Right lobe of liver (tissue), 6 donors: Measurements from ENCODE around the gene NKX6-2. TPM values are rescaled to one million over a fixed set of nuclear protein-coding genes. Genes with fewer than 3 reads are reported as not detected.

Experiments
- ATAC-seq, 4 donors: fragments of 200-7000 bp; cut with Tn5 transposase; one replicate each; pipeline ENCODE4 v1.9.1; 2020; ENCODE audit warnings: mild to moderate bottlenecking in 4 of 4, moderate library complexity in 4 of 4
- DNase-seq, 3 donors: peaks; one replicate each; pipeline ENCODE4 v3.0.0-alpha.2; 2020
- H3K27ac ChIP-seq, 3 donors: fragments of 200-600 bp; one replicate each; pipeline ENCODE4 v1.8.0; 2022
- H3K27me3 ChIP-seq, 2 donors: fragments of 200-600 bp; one replicate each; pipeline ENCODE4 v1.8.0; 2022
- H3K36me3 ChIP-seq, 4 donors: fragments of 200-600 bp; sonication (generic) in 1 of 4; one replicate each; pipeline versions ENCODE4 v1.5.1 to v1.8.0; 2017 to 2022; ENCODE audit warnings: control low read depth in 1 of 4
- H3K4me1 ChIP-seq, 4 donors: fragments of 200-600 bp; sonication (generic) in 1 of 4; one replicate each; pipeline versions ENCODE4 v1.5.1 to v1.8.0; 2017 to 2022; ENCODE audit warnings: control low read depth in 1 of 4
- H3K4me3 ChIP-seq, 3 donors: fragments of 200-600 bp; one replicate each; pipeline ENCODE4 v1.8.0; 2022
- H3K9me3 ChIP-seq, 4 donors: fragments of 200-600 bp; sonication (generic) in 1 of 4; one replicate each; pipeline versions ENCODE4 v1.5.1 to v1.8.0; 2017 to 2022; ENCODE audit warnings: control low read depth in 1 of 4
- POLR2A ChIP-seq: fragments of 450-650 bp; IDR thresholded peaks from one replicate; pipeline ENCODE4 v1.6.1; 2017; ENCODE audit warnings: antibody characterized with exemption, mild to moderate bottlenecking
- WGBS: methylation state at CpG from one replicate; pipeline ENCODE4 v1.1.6; 2018; ENCODE audit warnings: low coverage, low lambda C conversion rate; ENCODE audit not compliant: insufficient coverage; ENCODE audit errors: missing lambda C conversion rate; 5-methylcytosine and 5-hydroxymethylcytosine counted together
- intact Hi-C, 2 donors: fragments of 100-400 bp; cut with DNase I; formaldehyde crosslinking; loops; one replicate each; pipeline versions ENCODE4 v1.11.2 to v1.14.1; 2022
- total RNA-seq, 6 experiments: library from RNA; depleted of rRNA in 2 of 6; stranded (reverse); fragments of >200 nt in 2 of 6; fragmentation: NEBNext Ultra II Directional in 3 of 6; extraction: Animal tissue kit (Norgen Biotek cat#: 25700) in 3 of 6; gene quantifications; one replicate each; pipeline versions ENCODE4 v1.1.0 to v1.2.4, GENCODE V29; 2016 to 2023
- TF ChIP-seq, protein P1 (sequence below), 4 donors: fragments of 200-600 bp in 3 of 4; fragments of 450-650 bp in 1 of 4; IDR thresholded peaks; one replicate each; pipeline versions ENCODE4 v1.5.1 to v1.8.0; 2016 to 2022; ENCODE audit warnings: antibody characterized with exemption in 4 of 4, mild to moderate bottlenecking in 2 of 4
- donor health status: DM: no; HTN: yes; CAD: no.
- donor health status: DM: no; HTN: no; CAD: no.
- donor health status: DM: no; HTN: no; CAD: no.
- donor health status: DM: no; HTN: yes; CAD: no.
- donor health status: DM: no; HTN: yes; CAD: no.

The NKX6-2 gene
- total RNA-seq, 6 experiments from 2014 or later = not detected

DNA sequence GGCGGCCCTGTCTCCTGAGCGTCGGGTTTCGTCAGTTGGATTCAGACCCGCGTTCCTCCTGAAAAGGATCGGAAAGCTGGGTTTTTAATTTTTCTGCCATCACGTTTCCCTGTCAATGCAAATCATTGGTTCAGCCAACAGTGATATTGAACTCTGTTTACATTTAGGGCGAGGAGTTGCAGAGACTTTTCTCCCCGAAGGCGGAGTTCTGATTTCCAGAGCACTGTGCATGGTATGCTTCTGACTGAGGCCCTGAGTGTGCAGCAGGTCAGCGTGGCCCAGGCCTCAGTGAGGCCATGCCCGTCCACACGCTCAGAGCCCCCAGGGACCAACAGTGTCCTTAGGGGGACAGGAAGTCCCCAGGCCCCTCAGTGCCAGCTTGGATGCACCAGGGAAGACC, 27.1 kb downstream of the NKX6-2 start:
- WGBS = 96% methylated on average over 3 of the region's 14 CpGs
- Histone ChIP-seq H3K9me3 (no peaks in the 10 kb centered on the region), H3K27me3 (no peaks in the 10 kb centered on the region), H3K4me1 (no peaks in the 10 kb centered on the region), H3K36me3 (no peaks in the 10 kb centered on the region), H3K27ac (no peak overlapping the region), H3K4me3 (no peak overlapping the region)
- no peak for DNase-seq
- TF ChIP-seq, protein P1, sequence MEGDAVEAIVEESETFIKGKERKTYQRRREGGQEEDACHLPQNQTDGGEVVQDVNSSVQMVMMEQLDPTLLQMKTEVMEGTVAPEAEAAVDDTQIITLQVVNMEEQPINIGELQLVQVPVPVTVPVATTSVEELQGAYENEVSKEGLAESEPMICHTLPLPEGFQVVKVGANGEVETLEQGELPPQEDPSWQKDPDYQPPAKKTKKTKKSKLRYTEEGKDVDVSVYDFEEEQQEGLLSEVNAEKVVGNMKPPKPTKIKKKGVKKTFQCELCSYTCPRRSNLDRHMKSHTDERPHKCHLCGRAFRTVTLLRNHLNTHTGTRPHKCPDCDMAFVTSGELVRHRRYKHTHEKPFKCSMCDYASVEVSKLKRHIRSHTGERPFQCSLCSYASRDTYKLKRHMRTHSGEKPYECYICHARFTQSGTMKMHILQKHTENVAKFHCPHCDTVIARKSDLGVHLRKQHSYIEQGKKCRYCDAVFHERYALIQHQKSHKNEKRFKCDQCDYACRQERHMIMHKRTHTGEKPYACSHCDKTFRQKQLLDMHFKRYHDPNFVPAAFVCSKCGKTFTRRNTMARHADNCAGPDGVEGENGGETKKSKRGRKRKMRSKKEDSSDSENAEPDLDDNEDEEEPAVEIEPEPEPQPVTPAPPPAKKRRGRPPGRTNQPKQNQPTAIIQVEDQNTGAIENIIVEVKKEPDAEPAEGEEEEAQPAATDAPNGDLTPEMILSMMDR (IDR thresholded peaks at IDR 0.05) = no peak
- no peak for TF ChIP-seq POLR2A
- intact Hi-C loops = no loop called here
- no peak for ATAC-seq

DNA sequence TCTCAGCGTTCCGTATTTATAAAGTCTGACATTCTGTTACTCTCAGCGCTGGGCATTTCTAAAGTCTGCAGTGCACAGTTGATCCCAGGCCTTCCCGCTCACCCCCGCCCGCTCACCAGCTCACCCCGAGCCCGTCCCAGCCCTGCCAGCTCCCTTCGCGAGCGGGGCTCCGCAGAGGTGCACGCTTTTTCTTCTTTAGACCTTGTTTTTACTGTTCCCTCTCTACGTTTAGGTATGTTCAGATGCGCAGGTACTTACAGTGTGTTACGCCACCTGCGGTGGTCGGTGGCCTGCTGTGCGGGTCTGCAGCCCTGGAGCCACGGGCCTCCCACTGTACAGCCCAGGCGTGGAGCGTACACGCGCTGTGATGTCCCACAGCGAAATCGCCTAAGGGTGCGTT, 28.8 kb downstream of the NKX6-2 start:
- H3K27me3 ChIP-seq = no peaks in the 10 kb centered on the region
- H3K36me3 ChIP-seq = no peaks in the 10 kb centered on the region
- ATAC-seq (no peak), DNase-seq (no peak)
- 95% methylated on average over 17 of the region's 27 CpGs for WGBS
- no peaks in the 10 kb centered on the region for H3K9me3 ChIP-seq
- H3K27ac ChIP-seq = no peak overlapping the region
- intact Hi-C loops = no loop called here
- no peak overlapping the region for H3K4me3 ChIP-seq
- TF ChIP-seq, protein P1 (IDR thresholded peaks at IDR 0.05) = no peak
- TF ChIP-seq POLR2A = no peak
- no peaks in the 10 kb centered on the region for H3K4me1 ChIP-seq

DNA sequence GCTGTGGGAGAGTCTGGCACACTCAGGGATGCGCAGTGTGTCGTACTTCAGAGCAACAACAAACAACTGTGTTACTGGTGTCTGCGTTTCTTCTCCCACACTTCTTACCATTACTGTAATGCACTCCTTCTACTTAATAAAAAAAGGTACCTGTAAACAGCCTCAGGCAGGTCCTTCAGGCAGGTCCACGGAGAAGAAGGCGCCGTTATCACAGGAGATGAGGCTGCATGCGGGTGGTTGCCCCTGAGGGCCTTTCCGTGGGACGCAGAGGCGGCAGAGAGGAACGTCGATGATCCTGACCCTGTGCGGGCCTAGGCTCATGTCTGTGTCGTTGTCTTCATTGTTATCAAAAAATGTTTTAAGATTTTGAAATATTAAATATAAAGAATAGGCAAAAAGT, 29.4 kb downstream of the NKX6-2 start:
- TF ChIP-seq, protein P1 (IDR thresholded peaks at IDR 0.05) = no peak
- no peak for TF ChIP-seq POLR2A
- Histone ChIP-seq H3K4me3 (no peak overlapping the region), H3K9me3 (no peaks in the 10 kb centered on the region), H3K36me3 (no peaks in the 10 kb centered on the region), H3K4me1 (no peaks in the 10 kb centered on the region), H3K27ac (no peak overlapping the region), H3K27me3 (no peaks in the 10 kb centered on the region)
- 93% methylated on average over 14 of the region's 14 CpGs for WGBS
- DNase-seq (no peak), ATAC-seq (no peak)
- intact Hi-C loops = no loop called here

DNA sequence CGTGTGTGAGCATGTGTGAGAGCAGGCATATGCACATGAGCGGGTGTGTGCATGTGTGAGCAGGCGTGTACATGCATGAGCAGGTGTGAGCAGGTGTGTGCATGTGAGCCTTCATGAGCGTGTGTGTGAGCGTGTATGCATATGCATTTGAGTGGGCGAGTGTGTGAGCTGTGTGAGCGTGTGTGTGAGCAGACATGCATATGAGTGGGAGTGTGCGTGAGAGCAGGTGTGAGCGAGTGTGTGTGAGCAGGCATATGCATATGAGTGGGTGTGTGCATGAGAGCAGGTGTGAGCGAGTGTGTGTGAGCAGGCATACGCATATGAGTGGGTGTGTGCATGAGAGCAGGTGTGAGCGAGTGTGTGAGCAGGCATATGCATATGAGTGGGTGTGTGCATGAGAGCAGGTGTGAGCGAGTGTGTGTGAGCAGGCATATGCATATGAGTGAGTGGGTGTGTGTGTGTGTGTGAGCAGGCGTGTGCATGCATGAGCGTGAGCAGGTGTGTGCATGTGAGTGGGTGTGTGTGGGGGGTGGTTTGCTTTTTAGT, 30.7 kb downstream of the NKX6-2 start:
- intact Hi-C loops = no loop called here
- WGBS = 96% methylated on average over 14 of the region's 15 CpGs
- peaks cover 0 to 4% (median 0%) of the 10 kb centered on the region in 4 donors for H3K36me3 ChIP-seq

More for the DNA sequence above, 30.7 kb downstream of the NKX6-2 start:
- no peak for DNase-seq
- no peaks in the 10 kb centered on the region for H3K4me1 ChIP-seq
- ATAC-seq = no peak
- H3K27ac ChIP-seq = no peak overlapping the region
- H3K27me3 ChIP-seq = no peaks in the 10 kb centered on the region
- H3K9me3 ChIP-seq = no peaks in the 10 kb centered on the region
- H3K4me3 ChIP-seq = no peak overlapping the region
- no peak for TF ChIP-seq POLR2A
- TF ChIP-seq, protein P1 (IDR thresholded peaks at IDR 0.05) = no peak
